SK-N-SH (cell line): ENCODE results near the gene ATP5PD. TPM values are rescaled to one million over a fixed set of nuclear protein-coding genes. Genes with fewer than 3 reads are reported as not detected.
A peak's percentile ranks its signal among the peaks of the same experiment; 100 is the strongest.

Experiments
- CTCF ChIA-PET: fragments of 300-600, 350-600 bp; formaldehyde crosslinking; extraction: SDS; loops from one replicate; lab custom pipeline; 2021; lab: Yijun Ruan, JAX
- POLR2A ChIA-PET: fragments of 350-600 bp; sonication (Branson Sonifier 250); formaldehyde crosslinking; extraction: SDS; loops from one replicate; lab custom pipeline; 2020; ENCODE audit warnings: antibody characterized with exemption, inconsistent platforms; lab: Yijun Ruan, JAX
- DNase-seq: peaks from one replicate; pipeline ENCODE4 v3.0.0; 2012
- H2AFZ ChIP-seq: fragments of 200-600 bp; sonication (generic); 2 replicates; pipeline ENCODE4 v1.8.1; 2016; ENCODE audit warnings: antibody characterized with exemption, mild to moderate bottlenecking, low read depth
- H3F3A ChIP-seq: fragments of 200-600 bp; sonication (generic); replicated peaks from 2 replicates; pipeline ENCODE3; 2016; ENCODE audit warnings: antibody characterized with exemption, mild to moderate bottlenecking; ENCODE audit not compliant: insufficient read depth
- H3K27ac ChIP-seq, 2 experiments: fragments of 200-500 bp in 1 of 2; fragments of 200-600 bp in 1 of 2; sonication (Bioruptor generic) in 1 of 2; sonication (generic), shearing (Covaris generic) in 1 of 2; 2 replicates each; pipeline versions ENCODE4 v1.5.1 to v1.6.1; 2014 to 2016; ENCODE audit warnings: low read depth in 2 of 2, inconsistent platforms in 1 of 2, low read length in 1 of 2, mild to moderate bottlenecking in 1 of 2, mixed read lengths in 1 of 2
- H3K27me3 ChIP-seq: fragments of 200-600 bp; sonication (generic), shearing (Covaris generic); 2 replicates; pipeline ENCODE4 v1.6.1; 2016; ENCODE audit warnings: mixed run types; ENCODE audit not compliant: insufficient read depth
- H3K36me3 ChIP-seq, 2 experiments: fragments of 200-500 bp in 1 of 2; fragments of 200-600 bp in 1 of 2; sonication (Bioruptor generic) in 1 of 2; sonication (generic) in 1 of 2; replicated peaks in 1 of 2; 2 replicates each; pipeline versions ENCODE3 to v1.5.1; 2014 to 2016; ENCODE audit warnings: low read length in 1 of 2, mild to moderate bottlenecking in 1 of 2; ENCODE audit not compliant: insufficient read depth in 2 of 2, control insufficient read depth in 1 of 2
- H3K4me1 ChIP-seq, 2 experiments: fragments of 200-500 bp in 1 of 2; fragments of 200-600 bp in 1 of 2; sonication (Bioruptor generic) in 1 of 2; sonication (generic), shearing (Covaris generic) in 1 of 2; 2 replicates each; pipeline versions ENCODE4 v1.5.1 to v1.6.1; 2014 to 2016; ENCODE audit warnings: low read depth in 1 of 2, low read length in 1 of 2, mixed run types in 1 of 2; ENCODE audit not compliant: insufficient read depth in 2 of 2, control insufficient read depth in 1 of 2
- H3K4me2 ChIP-seq: fragments of 200-600 bp; sonication (generic), shearing (Covaris generic); 2 replicates; pipeline ENCODE4 v1.6.1; 2017; ENCODE audit warnings: mixed run types
- H3K4me3 ChIP-seq, 2 experiments: fragments of 200-500 bp in 1 of 2; fragments of 200-600 bp in 1 of 2; sonication (Bioruptor generic) in 1 of 2; sonication (generic), shearing (Covaris generic) in 1 of 2; 2 replicates each; pipeline versions ENCODE4 v1.5.1 to v1.8.1; 2014 to 2016; ENCODE audit warnings: low read depth in 2 of 2, inconsistent platforms in 1 of 2, low read length in 1 of 2, mild to moderate bottlenecking in 1 of 2, mixed read lengths in 1 of 2, moderate library complexity in 1 of 2
- H3K79me2 ChIP-seq: fragments of 200-600 bp; sonication (generic); 2 replicates; pipeline ENCODE4 v1.8.1; 2017; ENCODE audit warnings: mild to moderate bottlenecking; ENCODE audit not compliant: insufficient read depth
- H3K9ac ChIP-seq: fragments of 200-600 bp; sonication (generic); 2 replicates; pipeline ENCODE4 v1.6.1; 2017; ENCODE audit warnings: mixed run types
- H3K9me2 ChIP-seq: fragments of 200-600 bp; sonication (generic); 2 replicates; pipeline ENCODE4 v1.6.1; 2017; ENCODE audit warnings: mixed run types
- H3K9me3 ChIP-seq: fragments of 200-600 bp; sonication (generic); 2 replicates; pipeline ENCODE4 v1.6.1; 2017; ENCODE audit warnings: mixed run types, mild to moderate bottlenecking, moderate library complexity
- H4K20me1 ChIP-seq: fragments of 200-600 bp; sonication (generic); 2 replicates; pipeline ENCODE4 v1.6.1; 2017; ENCODE audit warnings: mild to moderate bottlenecking, mixed run types; ENCODE audit not compliant: insufficient read depth
- CHD2 ChIP-seq: fragments of 150-350 bp; IDR thresholded peaks from 2 replicates; pipeline ENCODE4 v1.6.1; 2018; ENCODE audit warnings: low read length; ENCODE audit not compliant: partially characterized antibody
- ELF1 ChIP-seq: IDR thresholded peaks from 2 replicates; pipeline ENCODE4 v1.4.0; 2012
- EP300 ChIP-seq, 2 experiments: IDR thresholded peaks; 2 replicates each; pipeline versions ENCODE4 v1.4.0 to v1.6.1; 2012; ENCODE audit warnings: borderline replicate concordance in 1 of 2, low read depth in 1 of 2, low read length in 1 of 2
- EZH2phosphoT487 ChIP-seq: fragments of 200-600 bp; sonication (generic); IDR thresholded peaks from 2 replicates; pipeline ENCODE4 v1.6.1; 2017; ENCODE audit warnings: low read depth, mixed run types, mild to moderate bottlenecking, antibody characterized with exemption, moderate library complexity, borderline replicate concordance
- FOSL2 ChIP-seq: IDR thresholded peaks from 2 replicates; pipeline ENCODE4 v1.4.0; 2012; ENCODE audit warnings: low read depth, mild to moderate bottlenecking, moderate library complexity, borderline replicate concordance
- FOXM1 ChIP-seq: IDR thresholded peaks from 2 replicates; pipeline ENCODE4 v1.4.0; 2012; ENCODE audit warnings: low read depth, mild to moderate bottlenecking
- GABPA ChIP-seq: IDR thresholded peaks from 2 replicates; pipeline ENCODE4 v1.4.0; 2012; ENCODE audit warnings: low read depth, mild to moderate bottlenecking
- GATA2 ChIP-seq: sonication (generic); formaldehyde crosslinking; IDR thresholded peaks from 2 replicates; pipeline ENCODE4 v1.5.0; 2020; ENCODE audit warnings: mild to moderate bottlenecking, missing genetic modification reagents
- JUND ChIP-seq: IDR thresholded peaks from 2 replicates; pipeline ENCODE4 v1.4.0; 2012
- MAX ChIP-seq: IDR thresholded peaks from 2 replicates; pipeline ENCODE4 v1.4.0; 2012; ENCODE audit warnings: low read depth
- MEF2A ChIP-seq: IDR thresholded peaks from 2 replicates; pipeline ENCODE4 v1.4.0; 2012; ENCODE audit warnings: low read depth, borderline replicate concordance
- MXI1 ChIP-seq: IDR thresholded peaks from 2 replicates; pipeline ENCODE4 v1.6.1; 2012; ENCODE audit warnings: mild to moderate bottlenecking, low read depth, low read length, improper control_type of control experiment
- NRF1 ChIP-seq: IDR thresholded peaks from 2 replicates; pipeline ENCODE4 v1.6.1; 2012; ENCODE audit warnings: low read depth, mild to moderate bottlenecking, low read length
- PBX3 ChIP-seq: IDR thresholded peaks from 2 replicates; pipeline ENCODE4; 2012
- POLR2AphosphoS5 ChIP-seq: IDR thresholded peaks from 2 replicates; pipeline ENCODE4 v1.6.1; 2012; ENCODE audit warnings: low read depth, low read length
- RAD21 ChIP-seq: IDR thresholded peaks from 2 replicates; pipeline ENCODE4 v1.6.1; 2012; ENCODE audit warnings: mild to moderate bottlenecking, low read length
- RCOR1 ChIP-seq: fragments of 150-350 bp; IDR thresholded peaks from 2 replicates; pipeline ENCODE4 v1.6.1; 2017; ENCODE audit warnings: antibody characterized with exemption, low read length
- REST ChIP-seq: IDR thresholded peaks from 2 replicates; pipeline ENCODE4 v1.6.1; 2012; ENCODE audit warnings: mild to moderate bottlenecking, low read depth, low read length, moderate library complexity
- RFX5 ChIP-seq: IDR thresholded peaks from 2 replicates; pipeline ENCODE4 v1.6.1; 2012; ENCODE audit warnings: mild to moderate bottlenecking, improper control_type of control experiment, low read length
- RXRA ChIP-seq: IDR thresholded peaks from 2 replicates; pipeline ENCODE4 v1.4.0; 2012; ENCODE audit warnings: low read depth, mild to moderate bottlenecking, borderline replicate concordance
- SIN3A ChIP-seq: IDR thresholded peaks from 2 replicates; pipeline ENCODE4 v1.6.1; 2012; ENCODE audit warnings: low read depth, mild to moderate bottlenecking, low read length, moderate library complexity, borderline replicate concordance
- TAF1 ChIP-seq: IDR thresholded peaks from 2 replicates; pipeline ENCODE4 v1.6.1; 2012; ENCODE audit warnings: low read depth, mild to moderate bottlenecking, low read length, moderate library complexity, borderline replicate concordance
- TCF12 ChIP-seq: IDR thresholded peaks from 2 replicates; pipeline ENCODE4 v1.4.0; 2012
- TEAD4 ChIP-seq: IDR thresholded peaks from 2 replicates; pipeline ENCODE4 v1.4.0; 2012; ENCODE audit warnings: mild to moderate bottlenecking, borderline replicate concordance; ENCODE audit not compliant: insufficient read depth
- USF1 ChIP-seq: IDR thresholded peaks from 2 replicates; pipeline ENCODE4 v1.4.0; 2012; ENCODE audit warnings: low read depth, borderline replicate concordance
- ZBTB33 ChIP-seq: IDR thresholded peaks from 2 replicates; pipeline ENCODE4 v1.4.0; 2012; ENCODE audit warnings: low read depth, borderline replicate concordance
- WGBS: methylation state at CpG from one replicate; pipeline ENCODE4 v1.1.6; 2017; ENCODE audit warnings: low lambda C conversion rate; 5-methylcytosine and 5-hydroxymethylcytosine counted together
- polyA plus RNA-seq, 3 experiments: library from polyadenylated mRNA; depleted of rRNA; stranded (reverse); fragments of >200 nt; gene quantifications; 2 replicates each; pipeline ENCODE4 v1.2.3, GENCODE V29; 2012

The ATP5PD gene
- polyA plus RNA-seq, 1 of the 3 experiments (the other 2 are of a cell fraction), result 354 TPM

GRCh38 chr17:75031972-75032719, 14.6 kb downstream of the ATP5PD start:
- Histone ChIP-seq H3K4me3 (peak overlapping the region; percentile 67 to 98), H3F3A (peaks cover 41% of the 10 kb centered on the region), H2AFZ (peak overlapping the region; percentile 92; the same call in 1 of the 2 replicates), H3K27ac (peak overlapping the region; percentile 40 to 61), H3K9me2 (no peaks in the 10 kb centered on the region), H3K4me1 (peaks cover 0 to 22% of the 10 kb centered on the region in 2 experiments; a peak in 1 of 4 replicates), H3K9me3 (peaks cover 5% of the 10 kb centered on the region; the same call in 1 of the 2 replicates), H3K36me3 (no peaks in the 10 kb centered on the region), H3K27me3 (no peaks in the 10 kb centered on the region), H3K9ac (peak overlapping the region; percentile 17; the same call in 1 of the 2 replicates), H3K79me2 (no peaks in the 10 kb centered on the region), H3K4me2 (peak overlapping the region; percentile 89), H4K20me1 (peaks cover 4% of the 10 kb centered on the region; the same call in 1 of the 2 replicates)
- CTCF ChIA-PET, result interaction anchor here (0.9 to 2.3 kb wide), 9 partner anchors 19 to 170 kb away, joined by 3 to 17 read pairs (median 6); partner anchors contain the start of genes CDR2L, MRPL58 and OTOP2
- POLR2A ChIA-PET, result interaction anchor here (0.9 to 2.0 kb wide), 3 partner anchors 20 to 60 kb away, joined by 3 to 33 read pairs (median 4); partner anchors contain the start of genes CDR2L, HID1 and MRPL58
- 26% methylated on average over 10 of the region's 10 CpGs for WGBS
- peak; percentile 89 for DNase-seq
- no peak; the same call in 1 of the 2 replicates for TF ChIP-seq SIN3A
- no peak for TF ChIP-seq GABPA
- TF ChIP-seq USF1, result peak; percentile 57; the same call in 1 of the 2 replicates
- TF ChIP-seq MAX, result no peak; the same call in 1 of the 2 replicates
- TF ChIP-seq RCOR1, result no peak
- TF ChIP-seq POLR2AphosphoS5, result peak; percentile 29; the same call in 1 of the 2 replicates
- no peak for TF ChIP-seq FOSL2
- TF ChIP-seq EZH2phosphoT487, result no peak
- no peak for TF ChIP-seq PBX3
- no peak for TF ChIP-seq JUND
- TF ChIP-seq CHD2, result peak; percentile 48
- no peak for TF ChIP-seq GATA2 (CRISPR knock-in tag)
- no peak for TF ChIP-seq FOXM1
- TF ChIP-seq MEF2A, result no peak
- TF ChIP-seq RXRA, result no peak
- TF ChIP-seq TEAD4, result no peak
- no peak for TF ChIP-seq RAD21
- TF ChIP-seq TCF12, result no peak
- TF ChIP-seq ZBTB33, result no peak
- TF ChIP-seq EP300 (IDR thresholded peaks at IDR 0.05; ENCODE audit: borderline replicate concordance in 1 of 2, low read depth in 1 of 2, low read length in 1 of 2), result no peak
- TF ChIP-seq RFX5, result no peak
- no peak for TF ChIP-seq TAF1
- peak; percentile 43; the same call in 1 of the 2 replicates for TF ChIP-seq MXI1
- TF ChIP-seq ELF1, result no peak
- TF ChIP-seq NRF1, result no peak
- no peak for TF ChIP-seq REST
